DND-41 (cell line): ENCODE data around the gene APOM.

Experiments used
- ATAC-seq: fragments of 200-7000 bp; cut with Tn5 transposase; 3 replicates; pipeline ENCODE4 v1.9.1; 2021; ENCODE audit warnings: low read depth; ENCODE audit not compliant: insufficient read depth
- DNase-seq: peaks from one replicate; pipeline ENCODE4 v3.0.0-alpha.2; 2020
- H2AFZ ChIP-seq: 2 replicates; pipeline ENCODE4 v1.6.0; 2012; ENCODE audit warnings: low read depth, low read length
- H3K27ac ChIP-seq: 2 replicates; pipeline ENCODE4 v1.5.1; 2012; ENCODE audit warnings: low read length, inconsistent platforms
- H3K27me3 ChIP-seq: fragments of 200-600 bp; sonication (generic); 2 replicates; pipeline ENCODE4 v1.6.0; 2012; ENCODE audit warnings: low read length, mild to moderate bottlenecking, inconsistent platforms; ENCODE audit not compliant: insufficient read depth, poor library complexity
- H3K36me3 ChIP-seq: 2 replicates; pipeline ENCODE4 v1.5.1; 2012; ENCODE audit warnings: low read length, inconsistent platforms; ENCODE audit not compliant: insufficient read depth
- H3K4me1 ChIP-seq: 2 replicates; pipeline ENCODE4 v1.5.1; 2012; ENCODE audit warnings: mild to moderate bottlenecking, low read length; ENCODE audit not compliant: insufficient read depth
- H3K4me2 ChIP-seq: 2 replicates; pipeline ENCODE4 v1.6.0; 2012; ENCODE audit warnings: mild to moderate bottlenecking, moderate library complexity, low read length, inconsistent platforms; ENCODE audit not compliant: insufficient read depth
- H3K4me3 ChIP-seq, 2 experiments: fragments of 200-600 bp in 1 of 2; shearing (Covaris generic) in 1 of 2; 2 replicates each; pipeline ENCODE4 v1.5.1; 2012 to 2016; ENCODE audit warnings: inconsistent platforms in 2 of 2, low read length in 2 of 2, mild to moderate bottlenecking in 2 of 2, low read depth in 1 of 2, moderate library complexity in 1 of 2
- H3K79me2 ChIP-seq: 2 replicates; pipeline ENCODE4 v1.6.0; 2012; ENCODE audit warnings: low read length, inconsistent platforms; ENCODE audit not compliant: insufficient read depth
- H3K9ac ChIP-seq: 2 replicates; pipeline ENCODE4 v1.6.0; 2012; ENCODE audit warnings: low read depth, mild to moderate bottlenecking, inconsistent platforms, low read length, moderate library complexity
- H3K9me3 ChIP-seq: 2 replicates; pipeline ENCODE4 v1.5.1; 2012; ENCODE audit warnings: low read length, moderate library complexity, mild to moderate bottlenecking, inconsistent platforms; ENCODE audit not compliant: insufficient read depth, severe bottlenecking
- H4K20me1 ChIP-seq: 2 replicates; pipeline ENCODE4 v1.6.0; 2012; ENCODE audit warnings: low read length; ENCODE audit not compliant: insufficient read depth
- CTCF ChIP-seq: IDR thresholded peaks from 2 replicates; pipeline ENCODE4 v1.5.1; 2012; ENCODE audit warnings: borderline replicate concordance, low read length, moderate library complexity, mild to moderate bottlenecking; ENCODE audit not compliant: poor library complexity, severe bottlenecking; ENCODE audit errors: extremely low read depth
- EZH2 ChIP-seq: IDR thresholded peaks from 3 replicates; pipeline ENCODE4 v1.6.1; 2012; ENCODE audit warnings: borderline replicate concordance, low read depth, mild to moderate bottlenecking, moderate library complexity, low read length, inconsistent platforms; ENCODE audit not compliant: severe bottlenecking

APOM gene

GRCh38 chr6:31686483-31686882 lies 30.8 kb downstream of the APOM start:
- no peaks in the 10 kb centered on the region for H4K20me1 ChIP-seq
- no peaks in the 10 kb centered on the region for H3K4me1 ChIP-seq
- no peak overlapping the region for H3K9ac ChIP-seq
- no peak overlapping the region for H3K4me3 ChIP-seq
- no peaks in the 10 kb centered on the region for H3K79me2 ChIP-seq
- no peak for DNase-seq
- H3K27ac ChIP-seq = no peak overlapping the region
- no peak overlapping the region for H2AFZ ChIP-seq
- no peak overlapping the region for H3K4me2 ChIP-seq
- ATAC-seq = no peak
- no peaks in the 10 kb centered on the region for H3K9me3 ChIP-seq
- TF ChIP-seq CTCF (no peak), EZH2 (no peak)
- H3K36me3 ChIP-seq = peaks cover 59% of the 10 kb centered on the region
- no peaks in the 10 kb centered on the region for H3K27me3 ChIP-seq

GRCh38 chr6:31687321-31687720 lies 31.6 kb downstream of the APOM start:
- Histone ChIP-seq H2AFZ (no peak overlapping the region), H3K4me2 (no peak overlapping the region)
- ATAC-seq = no peak

GRCh38 chr6:31687860-31688693 lies 32.4 kb downstream of the APOM start:
- TF ChIP-seq CTCF = no peak
- TF ChIP-seq EZH2 = no peak
- Histone ChIP-seq H3K27me3 (no peaks in the 10 kb centered on the region), H2AFZ (no peak overlapping the region), H3K27ac (no peak overlapping the region), H3K36me3 (peaks cover 75% of the 10 kb centered on the region), H3K9me3 (no peaks in the 10 kb centered on the region), H3K4me3 (no peak overlapping the region), H4K20me1 (no peaks in the 10 kb centered on the region), H3K4me1 (no peaks in the 10 kb centered on the region), H3K79me2 (no peaks in the 10 kb centered on the region), H3K4me2 (no peak overlapping the region), H3K9ac (no peak overlapping the region)
- ATAC-seq (no peak), DNase-seq (no peak)

More at GRCh38 chr6:31687321-31687720, 31.6 kb downstream of the APOM start:
- Histone ChIP-seq H3K27ac (no peak overlapping the region), H3K36me3 (peaks cover 67% of the 10 kb centered on the region), H3K4me1 (no peaks in the 10 kb centered on the region), H4K20me1 (no peaks in the 10 kb centered on the region), H3K9ac (no peak overlapping the region), H3K79me2 (no peaks in the 10 kb centered on the region), H3K27me3 (no peaks in the 10 kb centered on the region), H3K4me3 (no peak overlapping the region), H3K9me3 (no peaks in the 10 kb centered on the region)
- no peak for DNase-seq
- TF ChIP-seq EZH2 (no peak), CTCF (no peak)
